IPS-18a (cell line): ENCODE results near the gene CRHR1.
"Not testable (repeated sequence)": the region's sequence is repeated elsewhere in the genome, so short reads cannot be mapped to it uniquely, and the experiment has no call there.

Experiments
- H3K27ac ChIP-seq: one replicate; pipeline ENCODE4 v1.5.1; 2013; ENCODE audit warnings: low read length
- H3K27me3 ChIP-seq: one replicate; pipeline ENCODE4 v1.6.1; 2013; ENCODE audit warnings: mild to moderate bottlenecking, low read length; ENCODE audit not compliant: control insufficient read depth, insufficient read depth
- H3K36me3 ChIP-seq: one replicate; pipeline ENCODE4 v1.6.1; 2013; ENCODE audit warnings: low read depth, low read length; ENCODE audit not compliant: control insufficient read depth
- H3K4me1 ChIP-seq: one replicate; pipeline ENCODE4 v1.6.1; 2013; ENCODE audit warnings: low read depth, low read length; ENCODE audit not compliant: control insufficient read depth
- H3K4me3 ChIP-seq: one replicate; pipeline ENCODE4 v1.5.1; 2013; ENCODE audit warnings: low read length
- H3K9ac ChIP-seq: one replicate; pipeline ENCODE4 v1.6.1; 2013; ENCODE audit warnings: mild to moderate bottlenecking, low read length, moderate library complexity
- H3K9me3 ChIP-seq: one replicate; pipeline ENCODE4 v1.6.1; 2013; ENCODE audit warnings: low read depth, low read length; ENCODE audit not compliant: control insufficient read depth

Gene CRHR1

GRCh38 chr17:45850011-45850410 lies 65.9 kb downstream of the CRHR1 start:
- Histone ChIP-seq H3K27me3 (peaks cover 4% of the 10 kb centered on the region), H3K36me3 (no peaks in the 10 kb centered on the region), H3K4me1 (no peaks in the 10 kb centered on the region), H3K9me3 (no peaks in the 10 kb centered on the region), H3K9ac (no peak overlapping the region), H3K27ac (no peak overlapping the region), H3K4me3 (no peak overlapping the region)

GRCh38 chr17:45850468-45850867 lies 66.3 kb downstream of the CRHR1 start:
- no peak overlapping the region for H3K4me3 ChIP-seq
- no peaks in the 10 kb centered on the region for H3K9me3 ChIP-seq
- peaks cover 4% of the 10 kb centered on the region for H3K27me3 ChIP-seq

GRCh38 chr17:45851022-45851421 lies 66.9 kb downstream of the CRHR1 start:
- Histone ChIP-seq H3K9me3 (no peaks in the 10 kb centered on the region), H3K27ac (no peak overlapping the region), H3K9ac (no peak overlapping the region), H3K4me3 (no peak overlapping the region), H3K27me3 (peaks cover 4% of the 10 kb centered on the region), H3K4me1 (no peaks in the 10 kb centered on the region), H3K36me3 (no peaks in the 10 kb centered on the region)

More at GRCh38 chr17:45850468-45850867, 66.3 kb downstream of the CRHR1 start:
- no peaks in the 10 kb centered on the region for H3K36me3 ChIP-seq
- H3K9ac ChIP-seq: no peak overlapping the region
- no peak overlapping the region for H3K27ac ChIP-seq
- no peaks in the 10 kb centered on the region for H3K4me1 ChIP-seq

GRCh38 chr17:45851464-45851863 lies 67.3 kb downstream of the CRHR1 start:
- Histone ChIP-seq H3K4me3 (no peak overlapping the region), H3K9me3 (no peaks in the 10 kb centered on the region), H3K27ac (no peak overlapping the region), H3K36me3 (no peaks in the 10 kb centered on the region), H3K27me3 (peaks cover 4% of the 10 kb centered on the region), H3K9ac (no peak overlapping the region), H3K4me1 (no peaks in the 10 kb centered on the region)

- H3K9ac ChIP-seq: no peak overlapping the region
- H3K4me1 ChIP-seq: no peaks in the 10 kb centered on the region
- no peak overlapping the region for H3K27ac ChIP-seq
- H3K36me3 ChIP-seq: no peaks in the 10 kb centered on the region
- H3K9me3 ChIP-seq: no peaks in the 10 kb centered on the region
- no peak overlapping the region for H3K4me3 ChIP-seq
- H3K27me3 ChIP-seq: peaks cover 4% of the 10 kb centered on the region
Measured at GRCh38 chr17:45851873-45852272, 67.8 kb downstream of the CRHR1 start.

GRCh38 chr17:45852535-45853297 lies 68.6 kb downstream of the CRHR1 start:
- no peaks in the 10 kb centered on the region for H3K4me1 ChIP-seq
- no peak overlapping the region for H3K27ac ChIP-seq
- H3K9ac ChIP-seq: no peak overlapping the region
- no peaks in the 10 kb centered on the region for H3K9me3 ChIP-seq
- H3K27me3 ChIP-seq: peaks cover 4% of the 10 kb centered on the region
- H3K36me3 ChIP-seq: no peaks in the 10 kb centered on the region
- H3K4me3 ChIP-seq: no peak overlapping the region

- H3K36me3 ChIP-seq: no peaks in the 10 kb centered on the region
- H3K4me3 ChIP-seq: no peak overlapping the region
- peaks cover 4% of the 10 kb centered on the region for H3K27me3 ChIP-seq
- no peaks in the 10 kb centered on the region for H3K4me1 ChIP-seq
- H3K9me3 ChIP-seq: no peaks in the 10 kb centered on the region
- no peak overlapping the region for H3K27ac ChIP-seq
- no peak overlapping the region for H3K9ac ChIP-seq
Measured at GRCh38 chr17:45854209-45854608, 70.1 kb downstream of the CRHR1 start.

GRCh38 chr17:45855691-45856336 lies 71.7 kb downstream of the CRHR1 start:
- H3K36me3 ChIP-seq: no peaks in the 10 kb centered on the region
- H3K4me3 ChIP-seq: no peak overlapping the region
- no peak overlapping the region for H3K27ac ChIP-seq
- H3K9me3 ChIP-seq: no peaks in the 10 kb centered on the region
- peaks cover 4% of the 10 kb centered on the region for H3K27me3 ChIP-seq
- no peak overlapping the region for H3K9ac ChIP-seq
- no peaks in the 10 kb centered on the region for H3K4me1 ChIP-seq

GRCh38 chr17:45857977-45858708 lies 74.0 kb downstream of the CRHR1 start:
- Histone ChIP-seq H3K9ac (no peak overlapping the region), H3K27me3 (no peaks in the 10 kb centered on the region)

GRCh38 chr17:45861165-45861564 lies 77.0 kb downstream of the CRHR1 start:
- Histone ChIP-seq H3K27me3 (no peaks in the 10 kb centered on the region), H3K36me3 (no peaks in the 10 kb centered on the region), H3K9me3 (no peaks in the 10 kb centered on the region), H3K9ac (no peak overlapping the region), H3K4me1 (no peaks in the 10 kb centered on the region), H3K27ac (no peak overlapping the region), H3K4me3 (no peak overlapping the region)

More at GRCh38 chr17:45857977-45858708, 74.0 kb downstream of the CRHR1 start:
- H3K9me3 ChIP-seq: no peaks in the 10 kb centered on the region
- no peaks in the 10 kb centered on the region for H3K4me1 ChIP-seq
- H3K36me3 ChIP-seq: no peaks in the 10 kb centered on the region
- no peak overlapping the region for H3K27ac ChIP-seq
- H3K4me3 ChIP-seq: no peak overlapping the region

- not testable (repeated sequence) for H3K4me1 ChIP-seq, H3K9ac ChIP-seq, H3K27ac ChIP-seq, H3K27me3 ChIP-seq, H3K36me3 ChIP-seq, H3K9me3 ChIP-seq, H3K4me3 ChIP-seq
Measured at GRCh38 chr17:45862127-45862526, 78.0 kb downstream of the CRHR1 start.
